Gastrocnemius medialis (tissue), 4 donors: ENCODE data around the gene CELF4.

Experiments used
- CTCF ChIP-seq, 5 experiments: fragments of 450-650 bp in 3 of 5; fragments of 200-600 bp in 2 of 5; sonication (generic) in 2 of 5; IDR thresholded peaks in 4 of 5; conservative IDR thresholded peaks in 1 of 5; 1 replicate in 4 of 5; 2 replicates in 1 of 5; pipeline ENCODE4 v1.5.1; 2016 to 2019; ENCODE audit warnings: antibody characterized with exemption in 5 of 5, mild to moderate bottlenecking in 3 of 5, moderate library complexity in 3 of 5
- POLR2A ChIP-seq, 2 donors: fragments of 450-650 bp; IDR thresholded peaks; one replicate each; pipeline ENCODE4 v1.6.1; 2017; ENCODE audit warnings: antibody characterized with exemption in 2 of 2, mild to moderate bottlenecking in 2 of 2, moderate library complexity in 2 of 2

GRCh38 chr18:37545461-37546271, 19.9 kb downstream of the CELF4 start:
- TF ChIP-seq CTCF (IDR thresholded peaks at IDR 0.05 in 4 of 5, conservative IDR thresholded peaks at IDR 0.05 in 1 of 5) (no peak), POLR2A (IDR thresholded peaks at IDR 0.05) (no peak)
